ENCODE results near the gene CCDC117. TPM values are rescaled to one million over a fixed set of nuclear protein-coding genes. Genes with fewer than 3 reads are reported as not detected.
A peak's percentile ranks its signal among the peaks of the same experiment; 100 is the strongest.
"Not testable (repeated sequence)": the region's sequence is repeated elsewhere in the genome, so short reads cannot be mapped to it uniquely, and the experiment has no call there.

CCDC117 gene
- total RNA-seq, 1 donor from 2014 or later: 36.5 TPM

DNA sequence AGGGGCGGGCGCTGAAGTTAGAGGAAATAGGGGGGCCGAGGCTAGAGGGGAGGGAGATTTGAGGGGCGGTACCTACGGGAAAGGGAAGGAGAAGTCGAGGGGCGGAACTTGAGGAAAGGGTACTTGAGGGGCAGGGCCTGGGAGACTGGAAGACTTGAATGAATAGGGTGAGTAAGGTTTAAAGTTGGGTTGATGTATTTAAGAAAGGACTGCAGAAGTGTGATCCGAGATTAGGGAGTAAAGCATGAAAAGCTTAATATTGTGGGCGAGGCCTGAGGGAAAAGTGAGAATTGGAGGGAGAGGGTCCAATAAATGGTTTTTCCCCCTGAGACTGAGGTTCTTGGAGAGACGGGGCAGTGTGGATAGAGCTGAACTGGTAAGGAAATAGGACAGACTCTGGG, 29.9 kb upstream of the CCDC117 start:
- TF ChIP-seq, protein P1, sequence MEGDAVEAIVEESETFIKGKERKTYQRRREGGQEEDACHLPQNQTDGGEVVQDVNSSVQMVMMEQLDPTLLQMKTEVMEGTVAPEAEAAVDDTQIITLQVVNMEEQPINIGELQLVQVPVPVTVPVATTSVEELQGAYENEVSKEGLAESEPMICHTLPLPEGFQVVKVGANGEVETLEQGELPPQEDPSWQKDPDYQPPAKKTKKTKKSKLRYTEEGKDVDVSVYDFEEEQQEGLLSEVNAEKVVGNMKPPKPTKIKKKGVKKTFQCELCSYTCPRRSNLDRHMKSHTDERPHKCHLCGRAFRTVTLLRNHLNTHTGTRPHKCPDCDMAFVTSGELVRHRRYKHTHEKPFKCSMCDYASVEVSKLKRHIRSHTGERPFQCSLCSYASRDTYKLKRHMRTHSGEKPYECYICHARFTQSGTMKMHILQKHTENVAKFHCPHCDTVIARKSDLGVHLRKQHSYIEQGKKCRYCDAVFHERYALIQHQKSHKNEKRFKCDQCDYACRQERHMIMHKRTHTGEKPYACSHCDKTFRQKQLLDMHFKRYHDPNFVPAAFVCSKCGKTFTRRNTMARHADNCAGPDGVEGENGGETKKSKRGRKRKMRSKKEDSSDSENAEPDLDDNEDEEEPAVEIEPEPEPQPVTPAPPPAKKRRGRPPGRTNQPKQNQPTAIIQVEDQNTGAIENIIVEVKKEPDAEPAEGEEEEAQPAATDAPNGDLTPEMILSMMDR (conservative IDR thresholded peaks at IDR 0.05): no peak
- no peaks in the 10 kb centered on the region for H3K27me3 Mint-ChIP-seq (ENCODE audit: low read depth)
- H3K36me3 Mint-ChIP-seq (ENCODE audit: low read depth): no peaks in the 10 kb centered on the region
- peaks cover 40% of the 10 kb centered on the region for H3K4me1 Mint-ChIP-seq
- peak overlapping the region; percentile 97 for H3K4me3 Mint-ChIP-seq
- H3K27ac Mint-ChIP-seq (ENCODE audit: unreplicated experiment): peak overlapping the region; percentile 89
- H3K9me3 Mint-ChIP-seq: no peaks in the 10 kb centered on the region
- DNase-seq (ENCODE audit: low read depth, low spot score): no peak

DNA sequence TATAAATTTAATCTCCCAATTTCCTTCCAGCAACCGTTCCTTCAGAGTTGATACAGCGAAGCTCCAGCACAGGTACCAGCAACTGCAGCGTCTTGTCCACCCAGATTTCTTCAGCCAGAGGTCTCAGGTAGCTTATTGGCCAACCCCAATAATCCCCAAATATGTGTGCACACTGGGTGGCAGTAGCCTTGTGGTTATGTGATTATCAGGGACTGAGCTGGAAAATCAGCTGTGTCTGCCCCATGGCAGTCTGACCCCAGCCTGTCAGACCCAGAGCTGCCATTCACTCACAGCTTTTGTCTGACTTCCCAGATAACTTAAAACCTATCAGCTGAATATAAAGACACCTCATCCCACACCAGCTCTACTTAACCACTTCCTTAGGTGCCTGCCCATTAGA, 28.6 kb upstream of the CCDC117 start:
- peaks cover 33% of the 10 kb centered on the region for H3K4me1 Mint-ChIP-seq
- TF ChIP-seq, protein P1 (conservative IDR thresholded peaks at IDR 0.05): no peak
- H3K9me3 Mint-ChIP-seq: no peaks in the 10 kb centered on the region
- no peak overlapping the region for H3K27ac Mint-ChIP-seq (ENCODE audit: unreplicated experiment)
- DNase-seq (ENCODE audit: low read depth, low spot score): no peak
- H3K36me3 Mint-ChIP-seq (ENCODE audit: low read depth): peaks cover 2% of the 10 kb centered on the region
- peak overlapping the region; percentile 97 for H3K4me3 Mint-ChIP-seq
- H3K27me3 Mint-ChIP-seq (ENCODE audit: low read depth): no peaks in the 10 kb centered on the region

DNA sequence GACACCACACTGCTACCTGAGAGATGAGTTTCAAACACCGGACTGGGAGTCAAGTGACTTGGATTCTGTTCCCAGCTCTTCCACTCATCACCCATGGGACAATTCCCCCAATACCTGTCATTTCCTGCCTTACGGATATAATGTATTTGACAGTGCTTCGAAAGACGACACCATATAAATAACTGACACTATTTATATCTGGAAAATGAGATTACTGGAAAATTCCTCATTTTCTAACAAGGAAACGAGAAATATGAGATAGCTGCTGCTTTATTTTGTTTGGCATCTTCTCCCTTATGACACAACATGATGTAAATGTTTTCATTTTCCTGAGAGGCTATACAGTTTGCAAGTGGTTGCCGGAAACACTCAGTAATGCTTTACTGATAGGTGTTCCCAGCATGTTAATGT, 22.0 kb upstream of the CCDC117 start:
- H3K36me3 Mint-ChIP-seq (ENCODE audit: low read depth): peaks cover 9% of the 10 kb centered on the region
- H3K9me3 Mint-ChIP-seq: peaks cover 3% of the 10 kb centered on the region
- no peaks in the 10 kb centered on the region for H3K4me1 Mint-ChIP-seq
- H3K4me3 Mint-ChIP-seq: no peak overlapping the region
- no peak for DNase-seq (ENCODE audit: low read depth, low spot score)
- TF ChIP-seq, protein P1 (conservative IDR thresholded peaks at IDR 0.05): no peak
- H3K27me3 Mint-ChIP-seq (ENCODE audit: low read depth): no peaks in the 10 kb centered on the region
- H3K27ac Mint-ChIP-seq (ENCODE audit: unreplicated experiment): no peak overlapping the region

DNA sequence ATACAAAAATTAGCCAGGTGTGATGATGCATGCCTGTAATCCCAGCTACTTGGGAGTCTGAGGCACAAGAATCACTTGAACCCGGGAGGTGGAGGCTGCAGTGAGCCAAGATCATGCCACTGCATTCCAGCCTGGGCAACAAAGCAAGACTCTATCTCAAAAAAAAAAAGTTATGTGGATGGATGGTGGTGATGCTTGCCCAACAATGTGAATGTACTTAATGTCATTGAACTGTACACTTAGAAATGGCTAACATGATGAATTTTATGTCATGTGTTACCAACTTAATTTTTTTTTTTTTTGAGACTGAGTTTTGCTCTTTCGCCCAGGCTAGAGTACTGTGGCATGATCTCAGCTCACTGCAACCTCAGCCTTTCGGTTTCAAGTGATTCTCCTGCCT, 18.0 kb upstream of the CCDC117 start:
- not testable (repeated sequence) for H3K27ac Mint-ChIP-seq (ENCODE audit: unreplicated experiment); H3K27me3 Mint-ChIP-seq (ENCODE audit: low read depth); H3K9me3 Mint-ChIP-seq; H3K4me3 Mint-ChIP-seq; H3K36me3 Mint-ChIP-seq (ENCODE audit: low read depth); DNase-seq (ENCODE audit: low read depth, low spot score); H3K4me1 Mint-ChIP-seq

DNA sequence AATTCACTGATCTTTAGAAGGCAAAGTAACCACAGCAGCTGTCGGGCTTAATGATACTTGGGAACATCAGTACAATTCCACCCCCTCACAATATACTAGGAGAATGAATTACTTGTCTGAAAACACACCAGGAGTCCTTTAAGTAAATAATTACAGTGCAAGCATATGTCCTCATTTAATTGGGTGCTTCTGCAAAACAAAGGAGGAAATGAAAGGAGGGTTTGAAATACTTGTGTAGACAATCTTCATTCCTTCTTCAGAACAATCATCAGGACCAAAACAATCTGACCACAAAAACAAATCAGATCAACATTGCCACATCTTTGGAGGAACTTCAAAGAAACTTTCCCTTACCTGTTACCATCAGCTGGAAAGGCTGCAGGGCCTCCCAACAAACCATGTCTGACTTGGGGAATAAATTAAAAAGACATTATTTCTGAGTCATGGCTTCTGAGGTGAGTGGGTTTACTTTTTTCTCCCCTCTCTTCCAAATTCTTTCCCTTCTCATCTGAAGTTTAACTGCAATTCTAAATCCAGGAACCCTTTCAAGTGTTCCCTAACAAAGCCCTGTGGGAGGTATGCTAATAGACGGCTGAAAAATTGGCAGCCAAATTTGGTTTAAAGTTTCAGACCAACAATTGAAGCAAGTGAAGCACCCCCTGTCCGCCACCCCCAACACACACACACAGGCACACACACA, 12.5 kb upstream of the CCDC117 start:
- H3K4me3 Mint-ChIP-seq: no peak overlapping the region
- DNase-seq (ENCODE audit: low read depth, low spot score): no peak
- no peak overlapping the region for H3K27ac Mint-ChIP-seq (ENCODE audit: unreplicated experiment)

DNA sequence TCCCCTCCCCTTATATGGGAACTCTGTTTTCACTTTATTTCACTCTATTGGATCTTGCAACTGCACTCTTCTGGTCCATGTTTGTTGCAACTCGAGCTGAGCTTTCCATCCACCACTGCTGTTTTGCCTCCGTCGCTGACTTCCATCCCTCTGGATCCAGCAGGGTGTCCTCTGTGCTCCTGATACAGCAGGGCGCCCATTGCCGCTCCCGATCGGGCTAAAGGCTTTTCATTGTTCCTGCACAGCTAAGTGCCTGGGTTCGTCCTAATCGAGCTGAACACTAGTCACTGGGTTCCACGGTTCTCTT, 11.1 kb upstream of the CCDC117 start:
- no peak overlapping the region for H3K4me3 Mint-ChIP-seq
- no peak overlapping the region for H3K27ac Mint-ChIP-seq (ENCODE audit: unreplicated experiment)
- TF ChIP-seq, protein P1 (conservative IDR thresholded peaks at IDR 0.05): no peak
- no peaks in the 10 kb centered on the region for H3K9me3 Mint-ChIP-seq
- peaks cover 11% of the 10 kb centered on the region for H3K4me1 Mint-ChIP-seq
- peaks cover 4% of the 10 kb centered on the region for H3K36me3 Mint-ChIP-seq (ENCODE audit: low read depth)
- DNase-seq (ENCODE audit: low read depth, low spot score): no peak
- peaks cover 9% of the 10 kb centered on the region for H3K27me3 Mint-ChIP-seq (ENCODE audit: low read depth)

More for the DNA sequence above, 12.5 kb upstream of the CCDC117 start:
- TF ChIP-seq, protein P1 (conservative IDR thresholded peaks at IDR 0.05): no peak
- Mint-ChIP-seq H3K9me3 (no peaks in the 10 kb centered on the region), H3K4me1 (peaks cover 11% of the 10 kb centered on the region), H3K36me3 (ENCODE audit: low read depth) (peaks cover 4% of the 10 kb centered on the region), H3K27me3 (ENCODE audit: low read depth) (peaks cover 9% of the 10 kb centered on the region)

DNA sequence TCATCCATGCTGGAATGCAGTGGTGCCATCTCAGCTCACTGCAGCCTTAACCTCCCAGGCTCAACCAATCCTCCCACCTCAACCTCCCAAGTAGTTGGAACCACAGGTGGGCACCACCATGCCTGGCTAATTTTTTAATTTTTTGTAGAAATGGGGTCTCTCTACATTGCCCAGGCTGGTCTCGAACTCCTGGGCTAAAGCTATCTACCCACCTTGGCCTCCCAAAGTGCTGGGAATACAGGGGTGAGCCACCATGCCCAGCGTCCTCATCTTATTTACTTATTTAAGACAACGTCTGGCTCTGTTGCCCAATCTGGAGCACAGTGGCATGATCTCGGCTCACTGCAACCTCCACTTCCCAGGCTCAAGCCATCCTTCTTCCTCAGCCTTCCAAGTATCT, 10.5 kb upstream of the CCDC117 start:
- not testable (repeated sequence) for H3K36me3 Mint-ChIP-seq (ENCODE audit: low read depth); H3K9me3 Mint-ChIP-seq; DNase-seq (ENCODE audit: low read depth, low spot score); H3K27ac Mint-ChIP-seq (ENCODE audit: unreplicated experiment); H3K4me3 Mint-ChIP-seq; H3K27me3 Mint-ChIP-seq (ENCODE audit: low read depth)
- peaks cover 11% of the 10 kb centered on the region for H3K4me1 Mint-ChIP-seq
